Mucosa of descending colon (tissue), 3 donors: ENCODE results near the gene KMT5C. TPM values are rescaled to one million over a fixed set of nuclear protein-coding genes. Genes with fewer than 3 reads are reported as not detected.

Experiments used
- ATAC-seq: fragments of 200-7000 bp; cut with Tn5 transposase; one replicate; pipeline ENCODE4 v1.9.1; 2020; ENCODE audit warnings: mild to moderate bottlenecking, moderate library complexity
- DNase-seq, 3 donors: peaks; one replicate each; pipeline ENCODE4 v3.0.0-alpha.2; 2020
- H3K36me3 ChIP-seq: fragments of 200-600 bp; one replicate; pipeline ENCODE4 v1.8.0; 2021; ENCODE audit warnings: low read depth, mild to moderate bottlenecking
- H3K4me1 ChIP-seq: fragments of 200-600 bp; one replicate; pipeline ENCODE4 v1.8.0; 2021; ENCODE audit warnings: low read depth, mild to moderate bottlenecking
- H3K4me3 ChIP-seq: fragments of 200-600 bp; one replicate; pipeline ENCODE4 v1.8.0; 2021; ENCODE audit warnings: mild to moderate bottlenecking
- H3K9me3 ChIP-seq: fragments of 200-600 bp; one replicate; pipeline ENCODE4 v1.8.0; 2021; ENCODE audit warnings: mild to moderate bottlenecking
- CTCF ChIP-seq: fragments of 200-600 bp; IDR thresholded peaks from one replicate; pipeline ENCODE4 v1.8.0; 2022; ENCODE audit warnings: antibody characterized with exemption, mild to moderate bottlenecking
- intact Hi-C, 2 donors: fragments of 100-400 bp; cut with DNase I in 1 of 2; cut with micrococcal nuclease in 1 of 2; formaldehyde crosslinking; loops; one replicate each; pipeline versions ENCODE4 v1.11.0 to v1.11.1; 2022; cut with DNase I, micrococcal nuclease
- total RNA-seq, 3 donors: library from RNA; stranded (reverse); fragmentation: NEBNext Ultra II Directional in 2 of 3; extraction: Animal tissue kit (Norgen Biotek cat#: 25700) in 2 of 3; gene quantifications; one replicate each; pipeline versions ENCODE4 v1.2.1 to v1.2.4, GENCODE V29; 2021 to 2023
- donor health status: DM: no; HTN: no; CAD: no; lungs with moderate emphysema.
- donor health status: DM: no; HTN: no; CAD: no.
- donor health status: DM: no; HTN: yes; CAD: no.

KMT5C gene
- total RNA-seq, 3 donors from 2014 or later: 14.7 to 19.3 (median 16.5) TPM

- intact Hi-C loops: no loop called here
- TF ChIP-seq CTCF: no peak
Measured at GRCh38 chr19:55350620-55351315, 11.1 kb downstream of the KMT5C start.

GRCh38 chr19:55352040-55352439 is 12.4 kb downstream of the KMT5C start:
- intact Hi-C loops: no loop called here
- ATAC-seq (no peak), DNase-seq (no peak)
- Histone ChIP-seq H3K4me1 (peaks cover 17% of the 10 kb centered on the region), H3K9me3 (no peaks in the 10 kb centered on the region), H3K36me3 (no peaks in the 10 kb centered on the region), H3K4me3 (no peak overlapping the region)
- no peak for TF ChIP-seq CTCF

More at GRCh38 chr19:55350620-55351315, 11.1 kb downstream of the KMT5C start:
- H3K4me1 ChIP-seq: peaks cover 21% of the 10 kb centered on the region
- no peaks in the 10 kb centered on the region for H3K36me3 ChIP-seq
- peak in 1 of 3 donors; percentile 55 for DNase-seq
- H3K4me3 ChIP-seq: no peak overlapping the region
- H3K9me3 ChIP-seq: no peaks in the 10 kb centered on the region
- ATAC-seq: peak; percentile 29

- TF ChIP-seq CTCF: no peak
- H3K36me3 ChIP-seq: no peaks in the 10 kb centered on the region
- no peak overlapping the region for H3K4me3 ChIP-seq
- intact Hi-C loops: no loop called here
- no peak for DNase-seq
- H3K4me1 ChIP-seq: peaks cover 17% of the 10 kb centered on the region
- ATAC-seq: no peak
- no peaks in the 10 kb centered on the region for H3K9me3 ChIP-seq
Measured at GRCh38 chr19:55352549-55353145, 13.0 kb downstream of the KMT5C start.

- Histone ChIP-seq H3K36me3 (no peaks in the 10 kb centered on the region), H3K4me1 (peaks cover 17% of the 10 kb centered on the region), H3K4me3 (no peak overlapping the region), H3K9me3 (no peaks in the 10 kb centered on the region)
- intact Hi-C loops: no loop called here
- no peak for ATAC-seq
- TF ChIP-seq CTCF: no peak
- no peak for DNase-seq
Measured at GRCh38 chr19:55353356-55353802, 13.7 kb downstream of the KMT5C start.

- intact Hi-C loops: no loop called here
- DNase-seq (peak; percentile 78 to 87 (median 85)), ATAC-seq (peak; percentile 88)
- no peak for TF ChIP-seq CTCF
- Histone ChIP-seq H3K4me1 (peaks cover 17% of the 10 kb centered on the region), H3K36me3 (no peaks in the 10 kb centered on the region), H3K9me3 (no peaks in the 10 kb centered on the region), H3K4me3 (no peak overlapping the region)
Measured at GRCh38 chr19:55353803-55354697, 14.4 kb downstream of the KMT5C start.
